ENCODE measurements around the gene LDHD. TPM values are rescaled to one million over a fixed set of nuclear protein-coding genes. Genes with fewer than 3 reads are reported as not detected.

LDHD gene
- total RNA-seq, 6 donors from 2014 or later, result 7.8 to 35.6 (median 16.8) TPM

GRCh38 chr16:75088934-75089333 lies 27.6 kb downstream of the LDHD start:
- peak overlapping the region in 1 of 4 donors; percentile 80 for H3K27ac ChIP-seq
- DNase-seq, result no peak
- H3K27me3 ChIP-seq, result no peaks in the 10 kb centered on the region
- TF ChIP-seq EP300 (IDR thresholded peaks at IDR 0.05) (no peak), POLR2AphosphoS5 (IDR thresholded peaks at IDR 0.05) (no peak), POLR2A (IDR thresholded peaks at IDR 0.05) (no peak), CTCF (IDR thresholded peaks at IDR 0.05) (no peak)
- H3K4me1 ChIP-seq, result peaks cover 22 to 46% (median 32%) of the 10 kb centered on the region in 4 donors
- H3K9me3 ChIP-seq, result no peaks in the 10 kb centered on the region
- peaks cover 0 to 4% (median 0%) of the 10 kb centered on the region in 4 donors for H3K36me3 ChIP-seq
- no peak overlapping the region for H3K4me3 ChIP-seq
- WGBS, 2 donors, result 85% methylated on average over 8 of the region's 8 CpGs
- no peak for ATAC-seq (ENCODE audit: low FRiP score in 2 of 2)

- H3K4me3 ChIP-seq, result no peak overlapping the region
- no peak for DNase-seq
- ATAC-seq (ENCODE audit: low FRiP score in 2 of 2), result no peak
- no peaks in the 10 kb centered on the region for H3K9me3 ChIP-seq
- H3K27me3 ChIP-seq, result no peaks in the 10 kb centered on the region
- peaks cover 23 to 46% (median 37%) of the 10 kb centered on the region in 4 donors for H3K4me1 ChIP-seq
- H3K36me3 ChIP-seq, result no peaks in the 10 kb centered on the region
- peak overlapping the region; percentile 58 to 80 (median 77) for H3K27ac ChIP-seq
- 55 to 60% methylated on average over 3 of the region's 3 CpGs for WGBS, 2 donors
- TF ChIP-seq POLR2A (IDR thresholded peaks at IDR 0.05) (no peak), CTCF (IDR thresholded peaks at IDR 0.05) (no peak), POLR2AphosphoS5 (IDR thresholded peaks at IDR 0.05) (no peak), EP300 (IDR thresholded peaks at IDR 0.05) (no peak)
Measured at GRCh38 chr16:75088216-75088615, 28.4 kb downstream of the LDHD start.

- peak overlapping the region; percentile 58 to 80 (median 77) for H3K27ac ChIP-seq
- WGBS, 2 donors, result 28 to 36% methylated on average over 4 to 10 of the region's 10 CpGs
- TF ChIP-seq POLR2A (IDR thresholded peaks at IDR 0.05), result no peak
- TF ChIP-seq CTCF (IDR thresholded peaks at IDR 0.05), result no peak
- TF ChIP-seq POLR2AphosphoS5 (IDR thresholded peaks at IDR 0.05), result peak; percentile 76 to 78
- TF ChIP-seq EP300 (IDR thresholded peaks at IDR 0.05), result peak in 1 of 4 donors; percentile 41
- H3K9me3 ChIP-seq, result no peaks in the 10 kb centered on the region
- no peaks in the 10 kb centered on the region for H3K27me3 ChIP-seq
- peak overlapping the region in 2 of 4 donors; percentile 19 for H3K4me3 ChIP-seq
- DNase-seq (peak in 1 of 2 donors; percentile 58), ATAC-seq (ENCODE audit: low FRiP score in 2 of 2) (peak; percentile 62 to 68)
- H3K4me1 ChIP-seq, result peaks cover 23 to 46% (median 37%) of the 10 kb centered on the region in 4 donors
- H3K36me3 ChIP-seq, result no peaks in the 10 kb centered on the region
Measured at GRCh38 chr16:75087375-75087979, 29.1 kb downstream of the LDHD start.

DNA sequence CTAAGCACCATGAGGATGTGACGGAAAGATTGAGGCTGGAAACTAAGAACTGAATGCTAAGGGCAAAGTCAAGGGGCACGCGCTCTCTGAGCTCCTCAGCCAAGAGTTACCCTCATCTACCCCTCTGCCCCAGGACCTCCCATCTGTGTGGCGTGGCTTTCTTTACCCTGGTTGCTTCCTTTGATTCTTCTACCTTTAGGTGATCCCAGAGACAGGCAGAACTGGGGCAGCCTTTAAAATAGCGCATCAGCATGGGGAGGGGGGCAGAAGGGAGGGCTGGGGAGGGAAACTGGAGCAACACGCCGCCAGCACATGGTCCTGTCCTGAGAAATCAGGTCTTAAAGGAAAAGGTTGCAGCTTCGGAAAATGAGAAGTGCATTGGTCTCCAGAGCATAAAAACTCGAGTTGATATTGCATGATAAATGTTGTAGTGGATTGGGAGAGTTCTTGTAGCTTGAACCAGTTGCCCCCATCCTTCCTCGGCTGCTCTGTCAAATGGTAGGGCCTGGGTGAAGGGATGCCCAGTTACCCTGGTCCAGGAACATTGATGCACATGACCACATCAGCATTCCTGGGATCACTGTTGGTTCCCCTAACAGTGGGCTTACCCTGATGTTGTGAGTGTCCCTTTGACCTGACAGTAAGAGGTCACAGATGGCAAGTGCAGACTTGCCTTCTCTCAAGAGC lies 29.7 kb downstream of the LDHD start:
- ATAC-seq (ENCODE audit: low FRiP score in 2 of 2), result no peak
- TF ChIP-seq CTCF (IDR thresholded peaks at IDR 0.05) (no peak), POLR2AphosphoS5 (IDR thresholded peaks at IDR 0.05) (no peak), POLR2A (IDR thresholded peaks at IDR 0.05) (no peak), EP300 (IDR thresholded peaks at IDR 0.05) (peak in 1 of 4 donors; percentile 34)
- peaks cover 23 to 46% (median 37%) of the 10 kb centered on the region in 4 donors for H3K4me1 ChIP-seq

More for the DNA sequence above, 29.7 kb downstream of the LDHD start:
- Histone ChIP-seq H3K27me3 (no peaks in the 10 kb centered on the region), H3K36me3 (no peaks in the 10 kb centered on the region), H3K9me3 (no peaks in the 10 kb centered on the region), H3K27ac (peak overlapping the region; percentile 58 to 80 (median 77)), H3K4me3 (no peak overlapping the region)
- no peak for DNase-seq
- WGBS, 2 donors, result 76 to 79% methylated on average over 9 to 10 of the region's 10 CpGs

Data from upper lobe of left lung (tissue), 6 donors.